GOT3 (cell line): ENCODE data around the gene CEP164.

Experiments used
- DNase-seq: peaks from one replicate; lab custom pipeline; 2025; ENCODE audit warnings: mixed read lengths; lab: John Stamatoyannopoulos, UW

Gene CEP164

GRCh38 chr11:117461396-117462182, 133.9 kb downstream of the CEP164 start:
- no peak for DNase-seq

DNA sequence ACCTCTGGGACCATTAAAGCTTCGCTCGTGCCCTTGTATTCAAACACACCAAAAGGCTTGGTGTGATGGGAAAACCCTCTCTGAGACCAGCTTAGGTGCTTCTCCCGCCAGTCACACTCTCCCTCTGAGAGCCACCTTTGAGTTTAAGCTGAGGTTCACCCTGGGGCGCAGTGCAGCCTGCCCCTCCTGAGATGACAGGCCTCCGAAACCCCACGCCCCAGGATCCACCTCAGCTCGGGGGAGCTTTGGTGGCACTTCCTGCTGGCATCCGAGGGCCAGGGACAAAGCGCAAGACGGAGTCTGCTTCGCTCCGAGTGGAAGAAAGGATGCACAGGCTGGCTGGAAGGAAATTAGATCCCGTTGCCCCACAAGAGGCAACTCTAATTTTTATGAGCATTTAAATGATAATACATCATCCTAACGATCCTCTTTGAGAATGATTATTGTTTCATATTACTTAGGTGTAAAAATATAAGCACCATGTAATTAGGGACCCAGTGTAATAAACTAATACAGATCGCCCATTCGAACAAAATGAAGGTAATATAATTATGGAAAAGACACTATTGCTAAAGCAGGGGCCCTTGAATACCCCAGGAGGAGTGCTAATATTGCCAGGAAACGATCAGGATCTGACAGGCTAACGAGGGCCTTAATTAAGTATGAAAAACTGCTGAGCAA, 134.7 kb downstream of the CEP164 start:
- no peak for DNase-seq

- no peak for DNase-seq
These were observed 135.2 kb downstream of the CEP164 start for GRCh38 chr11:117462864-117463247.
